ENCODE results near the gene ZDHHC24. TPM values are rescaled to one million over a fixed set of nuclear protein-coding genes. Genes with fewer than 3 reads are reported as not detected.

Gene ZDHHC24
- total and polyA plus RNA-seq, 7 experiments from 2014 or later, result 7.8 to 24.5 (median 17.9) TPM

GRCh38 chr11:66557733-66558326, 12.0 kb upstream of the ZDHHC24 start:
- Histone ChIP-seq H3K4me3 (ENCODE audit: low read length) (no peak overlapping the region), H3K36me3 (ENCODE audit: control insufficient read depth in 2 of 3, insufficient read depth in 3 of 3, low read length in 3 of 3) (no peaks in the 10 kb centered on the region), H3K27me3 (ENCODE audit: control insufficient read depth in 2 of 2, insufficient read depth in 2 of 2, low read length in 2 of 2) (no peaks in the 10 kb centered on the region), H3K27ac (ENCODE audit: low read depth, low read length) (no peak overlapping the region), H3K9me3 (ENCODE audit: control insufficient read depth in 2 of 3, low read length in 3 of 3) (no peaks in the 10 kb centered on the region), H3K4me1 (ENCODE audit: control insufficient read depth in 2 of 2, insufficient read depth in 2 of 2, low read length in 2 of 2) (peaks cover 0 to 6% of the 10 kb centered on the region in 2 donors)
- ChIA-PET CTCF (no interaction called here), POLR2A (no interaction called here)
- H3K36me3 Mint-ChIP-seq, result no peaks in the 10 kb centered on the region
- peaks cover 0 to 17% (median 5%) of the 10 kb centered on the region in 5 donors for H3K27me3 Mint-ChIP-seq
- peaks cover 0 to 7% (median 7%) of the 10 kb centered on the region in 7 donors for H3K4me1 Mint-ChIP-seq
- intact Hi-C loops (cut with micrococcal nuclease), result no loop called here
- ATAC-seq (no peak), DNase-seq (no peak)
- H3K27ac Mint-ChIP-seq, result no peak overlapping the region
- no peaks in the 10 kb centered on the region for H3K9me3 Mint-ChIP-seq
- no peak overlapping the region for H3K4me3 Mint-ChIP-seq

DNA sequence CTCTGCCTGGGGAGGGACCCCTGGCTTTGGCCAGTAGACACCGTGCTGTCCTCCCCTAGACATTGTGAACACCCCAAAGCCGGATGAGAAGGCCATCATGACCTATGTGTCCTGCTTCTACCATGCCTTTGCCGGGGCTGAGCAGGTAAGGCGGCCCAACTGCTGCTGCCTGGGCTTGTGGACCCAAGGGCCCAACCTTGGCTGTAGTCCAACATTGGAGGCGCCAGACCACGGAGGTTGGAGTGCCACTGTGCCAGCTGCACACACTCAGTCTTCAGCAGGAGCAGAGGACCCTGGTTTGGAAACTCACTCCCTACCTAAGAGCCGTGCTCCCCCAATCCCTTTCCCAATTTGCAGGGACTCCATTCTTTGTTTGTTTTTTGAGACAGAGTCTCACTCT, 10.2 kb upstream of the ZDHHC24 start:
- CTCF ChIA-PET, result no interaction called here
- Mint-ChIP-seq H3K27ac (no peak overlapping the region), H3K4me3 (no peak overlapping the region), H3K4me1 (peaks cover 0 to 7% (median 7%) of the 10 kb centered on the region in 7 donors), H3K27me3 (peaks cover 0 to 17% (median 5%) of the 10 kb centered on the region in 5 donors), H3K9me3 (no peaks in the 10 kb centered on the region), H3K36me3 (no peaks in the 10 kb centered on the region)
- Histone ChIP-seq H3K27ac (ENCODE audit: low read depth, low read length) (no peak overlapping the region), H3K36me3 (ENCODE audit: control insufficient read depth in 2 of 3, insufficient read depth in 3 of 3, low read length in 3 of 3) (no peaks in the 10 kb centered on the region), H3K9me3 (ENCODE audit: control insufficient read depth in 2 of 3, low read length in 3 of 3) (no peaks in the 10 kb centered on the region), H3K4me3 (ENCODE audit: low read length) (no peak overlapping the region), H3K4me1 (ENCODE audit: control insufficient read depth in 2 of 2, insufficient read depth in 2 of 2, low read length in 2 of 2) (peaks cover 0 to 6% of the 10 kb centered on the region in 2 donors), H3K27me3 (ENCODE audit: control insufficient read depth in 2 of 2, insufficient read depth in 2 of 2, low read length in 2 of 2) (no peaks in the 10 kb centered on the region)
- POLR2A ChIA-PET, result no interaction called here
- intact Hi-C loops (cut with micrococcal nuclease), result no loop called here
- DNase-seq, result no peak
- no peak for ATAC-seq

GRCh38 chr11:66555416-66555815, 9.6 kb upstream of the ZDHHC24 start:
- Mint-ChIP-seq H3K36me3 (no peaks in the 10 kb centered on the region), H3K4me3 (no peak overlapping the region), H3K27me3 (peaks cover 0 to 17% (median 5%) of the 10 kb centered on the region in 5 donors), H3K9me3 (no peaks in the 10 kb centered on the region), H3K4me1 (peaks cover 0 to 7% (median 7%) of the 10 kb centered on the region in 7 donors), H3K27ac (no peak overlapping the region)
- H3K4me1 ChIP-seq (ENCODE audit: control insufficient read depth in 2 of 2, insufficient read depth in 2 of 2, low read length in 2 of 2), result peaks cover 0 to 6% of the 10 kb centered on the region in 2 donors
- H3K9me3 ChIP-seq (ENCODE audit: control insufficient read depth in 2 of 3, low read length in 3 of 3), result no peaks in the 10 kb centered on the region
- POLR2A ChIA-PET, result no interaction called here
- DNase-seq (no peak), ATAC-seq (no peak)
- no peak overlapping the region for H3K27ac ChIP-seq (ENCODE audit: low read depth, low read length)
- CTCF ChIA-PET, result no interaction called here
- intact Hi-C loops (cut with micrococcal nuclease), result no loop called here
- H3K27me3 ChIP-seq (ENCODE audit: control insufficient read depth in 2 of 2, insufficient read depth in 2 of 2, low read length in 2 of 2), result no peaks in the 10 kb centered on the region
- H3K36me3 ChIP-seq (ENCODE audit: control insufficient read depth in 2 of 3, insufficient read depth in 3 of 3, low read length in 3 of 3), result no peaks in the 10 kb centered on the region
- H3K4me3 ChIP-seq (ENCODE audit: low read length), result no peak overlapping the region

- no peaks in the 10 kb centered on the region for H3K9me3 Mint-ChIP-seq
- no peaks in the 10 kb centered on the region for H3K27me3 ChIP-seq (ENCODE audit: control insufficient read depth in 2 of 2, insufficient read depth in 2 of 2, low read length in 2 of 2)
- H3K9me3 ChIP-seq (ENCODE audit: control insufficient read depth in 2 of 3, low read length in 3 of 3), result no peaks in the 10 kb centered on the region
- no peaks in the 10 kb centered on the region for H3K36me3 ChIP-seq (ENCODE audit: control insufficient read depth in 2 of 3, insufficient read depth in 3 of 3, low read length in 3 of 3)
- ATAC-seq (no peak), DNase-seq (no peak)
- H3K27ac ChIP-seq (ENCODE audit: low read depth, low read length), result no peak overlapping the region
- peaks cover 0 to 6% of the 10 kb centered on the region in 2 donors for H3K4me1 ChIP-seq (ENCODE audit: control insufficient read depth in 2 of 2, insufficient read depth in 2 of 2, low read length in 2 of 2)
- no peaks in the 10 kb centered on the region for H3K36me3 Mint-ChIP-seq
- peaks cover 0 to 7% (median 7%) of the 10 kb centered on the region in 7 donors for H3K4me1 Mint-ChIP-seq
- H3K27ac Mint-ChIP-seq, result no peak overlapping the region
- no peak overlapping the region for H3K4me3 ChIP-seq (ENCODE audit: low read length)
- no peak overlapping the region for H3K4me3 Mint-ChIP-seq
- intact Hi-C loops (cut with micrococcal nuclease), result no loop called here
- POLR2A ChIA-PET, result interaction anchor here (0.8 kb wide), 1 partner anchor 9 kb away, joined by 3 read pairs; the partner anchor contains the start of gene ZDHHC24
- H3K27me3 Mint-ChIP-seq, result peaks cover 0 to 17% (median 5%) of the 10 kb centered on the region in 5 donors
- CTCF ChIA-PET, result no interaction called here
Observed at GRCh38 chr11:66554602-66555001, 8.8 kb upstream of the ZDHHC24 start.

- CTCF ChIA-PET, result no interaction called here
- DNase-seq, result no peak
- H3K27ac Mint-ChIP-seq, result no peak overlapping the region
- ATAC-seq, result no peak
- no peak overlapping the region for H3K4me3 ChIP-seq (ENCODE audit: low read length)
- no peak overlapping the region for H3K4me3 Mint-ChIP-seq
- no peaks in the 10 kb centered on the region for H3K36me3 Mint-ChIP-seq
- H3K27ac ChIP-seq (ENCODE audit: low read depth, low read length), result no peak overlapping the region
- POLR2A ChIA-PET, result no interaction called here
- peaks cover 0 to 4% of the 10 kb centered on the region in 2 donors for H3K4me1 ChIP-seq (ENCODE audit: control insufficient read depth in 2 of 2, insufficient read depth in 2 of 2, low read length in 2 of 2)
- H3K9me3 ChIP-seq (ENCODE audit: control insufficient read depth in 2 of 3, low read length in 3 of 3), result no peaks in the 10 kb centered on the region
- no peaks in the 10 kb centered on the region for H3K9me3 Mint-ChIP-seq
- intact Hi-C loops (cut with micrococcal nuclease), result no loop called here
- H3K27me3 ChIP-seq (ENCODE audit: control insufficient read depth in 2 of 2, insufficient read depth in 2 of 2, low read length in 2 of 2), result no peaks in the 10 kb centered on the region
- H3K36me3 ChIP-seq (ENCODE audit: control insufficient read depth in 2 of 3, insufficient read depth in 3 of 3, low read length in 3 of 3), result peaks cover 0 to 3% (median 0%) of the 10 kb centered on the region in 3 experiments
- H3K27me3 Mint-ChIP-seq, result peaks cover 0 to 16% (median 0%) of the 10 kb centered on the region in 5 donors
- H3K4me1 Mint-ChIP-seq, result peaks cover 0 to 5% (median 0%) of the 10 kb centered on the region in 7 donors
Observed at GRCh38 chr11:66550887-66551286, 5.0 kb upstream of the ZDHHC24 start.

DNA sequence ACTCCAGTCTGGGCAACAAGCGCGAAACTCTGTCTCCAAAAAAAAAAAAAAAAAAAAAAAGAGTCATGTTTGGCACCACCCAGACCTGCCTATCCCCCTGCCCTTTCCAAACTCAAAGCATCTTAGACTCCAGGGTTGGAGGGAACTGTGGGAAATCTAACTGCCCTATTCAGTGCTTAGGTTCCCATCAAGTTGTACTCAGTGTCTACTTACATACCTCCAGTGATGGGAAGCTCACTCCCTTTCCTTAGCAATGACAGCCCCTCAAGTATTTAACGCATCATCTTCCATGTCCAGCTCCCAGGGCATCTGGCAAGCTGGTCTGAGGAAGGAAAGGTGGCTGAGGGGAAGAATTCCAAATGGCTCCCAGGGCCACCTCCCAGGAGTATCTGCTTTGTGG, 3.8 kb upstream of the ZDHHC24 start:
- POLR2A ChIA-PET, result no interaction called here
- Histone ChIP-seq H3K36me3 (ENCODE audit: control insufficient read depth in 2 of 3, insufficient read depth in 3 of 3, low read length in 3 of 3) (peaks cover 0 to 6% (median 0%) of the 10 kb centered on the region in 3 experiments), H3K27me3 (ENCODE audit: control insufficient read depth in 2 of 2, insufficient read depth in 2 of 2, low read length in 2 of 2) (no peaks in the 10 kb centered on the region), H3K9me3 (ENCODE audit: control insufficient read depth in 2 of 3, low read length in 3 of 3) (no peaks in the 10 kb centered on the region), H3K4me3 (ENCODE audit: low read length) (no peak overlapping the region), H3K4me1 (ENCODE audit: control insufficient read depth in 2 of 2, insufficient read depth in 2 of 2, low read length in 2 of 2) (peaks cover 6 to 8% of the 10 kb centered on the region in 2 donors), H3K27ac (ENCODE audit: low read depth, low read length) (no peak overlapping the region)
- Mint-ChIP-seq H3K36me3 (no peaks in the 10 kb centered on the region), H3K4me1 (peaks cover 3 to 14% (median 6%) of the 10 kb centered on the region in 7 donors), H3K27ac (no peak overlapping the region), H3K9me3 (no peaks in the 10 kb centered on the region), H3K4me3 (no peak overlapping the region), H3K27me3 (peaks cover 0 to 16% (median 0%) of the 10 kb centered on the region in 5 donors)
- ATAC-seq, result no peak
- no peak for DNase-seq
- intact Hi-C loops (cut with micrococcal nuclease), result loop anchor here in 1 of 2 donors (5.0 kb wide), 1 partner anchor 193 kb away; a partner anchor contains a TSS
- CTCF ChIA-PET, result no interaction called here
